Brain microvascular endothelial cell (primary cell): ENCODE measurements around the gene PDGFRA.

Experiments
- DNase-seq: peaks from one replicate; pipeline ENCODE4 v3.0.0-alpha.2; 2020
- H3K27ac ChIP-seq: fragments of 250-450 bp; sonication (Bioruptor Pico); 2 replicates; pipeline ENCODE4 v1.5.1; 2020; ENCODE audit warnings: mild to moderate bottlenecking, moderate library complexity
- H3K27me3 ChIP-seq: fragments of 250-450 bp; sonication (Bioruptor Pico); replicated peaks from 2 replicates; pipeline ENCODE4 v1.5.1; 2020; ENCODE audit warnings: mild to moderate bottlenecking
- H3K36me3 ChIP-seq: fragments of 250-450 bp; sonication (Bioruptor Pico); replicated peaks from 2 replicates; pipeline ENCODE4 v1.5.1; 2020; ENCODE audit warnings: mild to moderate bottlenecking
- H3K4me3 ChIP-seq: 2 replicates; pipeline ENCODE4 v1.5.1; 2011; ENCODE audit warnings: low read depth, mild to moderate bottlenecking, control low read depth, low read length, moderate library complexity
- CTCF ChIP-seq: IDR thresholded peaks from 2 replicates; pipeline ENCODE4 v1.5.1; 2011; ENCODE audit warnings: low read depth, mild to moderate bottlenecking, moderate library complexity, low read length, control low read depth, inconsistent platforms; ENCODE audit errors: missing control alignments
- in situ Hi-C: cut with HindIII; loops from 2 replicates; pipeline ENCODE4 v1.10.0; 2017; ENCODE audit warnings: low sequenced_read_pairs, low pct_ligation_motif_present

Gene PDGFRA

GRCh38 chr4:54278216-54278615, 49.1 kb downstream of the PDGFRA start:
- Histone ChIP-seq H3K27ac (no peak overlapping the region), H3K36me3 (no peaks in the 10 kb centered on the region), H3K27me3 (no peaks in the 10 kb centered on the region), H3K4me3 (no peak overlapping the region)
- in situ Hi-C loops: no loop called here
- DNase-seq: no peak
- no peak for TF ChIP-seq CTCF

GRCh38 chr4:54281054-54281766, 52.1 kb downstream of the PDGFRA start:
- peak; percentile 84 for DNase-seq
- TF ChIP-seq CTCF: no peak
- in situ Hi-C loops: no loop called here
- no peak overlapping the region for H3K4me3 ChIP-seq
- peak overlapping the region; percentile 57 for H3K27ac ChIP-seq
- no peaks in the 10 kb centered on the region for H3K36me3 ChIP-seq
- no peaks in the 10 kb centered on the region for H3K27me3 ChIP-seq

GRCh38 chr4:54282837-54283236, 53.7 kb downstream of the PDGFRA start:
- DNase-seq: no peak
- H3K27ac ChIP-seq: no peak overlapping the region
- no peak for TF ChIP-seq CTCF
- in situ Hi-C loops: no loop called here
- H3K4me3 ChIP-seq: no peak overlapping the region
- H3K36me3 ChIP-seq: no peaks in the 10 kb centered on the region
- no peaks in the 10 kb centered on the region for H3K27me3 ChIP-seq

- Histone ChIP-seq H3K4me3 (no peak overlapping the region), H3K36me3 (no peaks in the 10 kb centered on the region), H3K27ac (no peak overlapping the region), H3K27me3 (no peaks in the 10 kb centered on the region)
- DNase-seq: no peak
- in situ Hi-C loops: no loop called here
- no peak for TF ChIP-seq CTCF
Measured at GRCh38 chr4:54289316-54289715, 60.2 kb downstream of the PDGFRA start.

- in situ Hi-C loops: no loop called here
- no peak for TF ChIP-seq CTCF
- DNase-seq: no peak
- Histone ChIP-seq H3K4me3 (no peak overlapping the region), H3K27me3 (no peaks in the 10 kb centered on the region), H3K36me3 (no peaks in the 10 kb centered on the region), H3K27ac (no peak overlapping the region)
Measured at GRCh38 chr4:54290980-54291379, 61.9 kb downstream of the PDGFRA start.
